ENCODE measurements around the gene CCNJ. TPM values are rescaled to one million over a fixed set of nuclear protein-coding genes. Genes with fewer than 3 reads are reported as not detected.

The CCNJ gene
- total RNA-seq, 1 experiment from 2014 or later = 36.8 TPM

DNA sequence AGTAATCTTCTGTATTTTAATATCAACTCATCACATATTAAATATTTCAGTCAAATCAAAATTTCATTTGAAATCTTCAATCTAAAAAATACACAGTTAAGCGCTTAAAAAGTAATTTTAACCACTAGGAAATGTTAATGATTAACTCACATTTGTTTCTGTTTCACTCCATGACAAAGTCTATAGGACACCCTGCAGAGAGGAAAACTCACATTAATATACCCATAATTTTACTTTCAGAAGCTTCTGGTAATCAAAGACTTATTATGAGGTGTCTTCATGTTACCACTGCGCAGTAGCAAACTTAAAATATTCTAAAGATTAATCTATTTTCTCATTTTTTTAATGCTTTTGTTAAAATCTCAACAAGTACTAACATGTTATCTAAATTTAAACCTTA is 45.7 kb downstream of the CCNJ start:
- H3K23me2 ChIP-seq (ENCODE audit: insufficient read length, low read depth, low read length, poor library complexity, severe bottlenecking) = no peaks in the 10 kb centered on the region
- H3K27ac ChIP-seq (ENCODE audit: insufficient read length, low read depth, low read length) = no peak overlapping the region
- no peak overlapping the region for H4K5ac ChIP-seq (ENCODE audit: insufficient read length, low read depth, low read length)
- H2BK120ac ChIP-seq (ENCODE audit: low read depth, low read length, poor library complexity, severe bottlenecking) = no peak overlapping the region
- no peak for DNase-seq
- no peak overlapping the region for H3K56ac ChIP-seq (ENCODE audit: insufficient read length, low read depth, low read length)
- H3K4me1 ChIP-seq (ENCODE audit: insufficient read depth, low read length) = no peaks in the 10 kb centered on the region
- TF ChIP-seq, protein P1, sequence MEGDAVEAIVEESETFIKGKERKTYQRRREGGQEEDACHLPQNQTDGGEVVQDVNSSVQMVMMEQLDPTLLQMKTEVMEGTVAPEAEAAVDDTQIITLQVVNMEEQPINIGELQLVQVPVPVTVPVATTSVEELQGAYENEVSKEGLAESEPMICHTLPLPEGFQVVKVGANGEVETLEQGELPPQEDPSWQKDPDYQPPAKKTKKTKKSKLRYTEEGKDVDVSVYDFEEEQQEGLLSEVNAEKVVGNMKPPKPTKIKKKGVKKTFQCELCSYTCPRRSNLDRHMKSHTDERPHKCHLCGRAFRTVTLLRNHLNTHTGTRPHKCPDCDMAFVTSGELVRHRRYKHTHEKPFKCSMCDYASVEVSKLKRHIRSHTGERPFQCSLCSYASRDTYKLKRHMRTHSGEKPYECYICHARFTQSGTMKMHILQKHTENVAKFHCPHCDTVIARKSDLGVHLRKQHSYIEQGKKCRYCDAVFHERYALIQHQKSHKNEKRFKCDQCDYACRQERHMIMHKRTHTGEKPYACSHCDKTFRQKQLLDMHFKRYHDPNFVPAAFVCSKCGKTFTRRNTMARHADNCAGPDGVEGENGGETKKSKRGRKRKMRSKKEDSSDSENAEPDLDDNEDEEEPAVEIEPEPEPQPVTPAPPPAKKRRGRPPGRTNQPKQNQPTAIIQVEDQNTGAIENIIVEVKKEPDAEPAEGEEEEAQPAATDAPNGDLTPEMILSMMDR (conservative IDR thresholded peaks at IDR 0.05) = no peak
- no peaks in the 10 kb centered on the region; the same call in 1 of the 2 replicates for H3K27me3 Mint-ChIP-seq (ENCODE audit: low read depth)
- no peak overlapping the region for H3T11ph ChIP-seq (ENCODE audit: low read length)
- no peaks in the 10 kb centered on the region for H3K9me3 ChIP-seq (ENCODE audit: control insufficient read depth, low read depth, low read length)
- no peak overlapping the region for H2BK20ac ChIP-seq (ENCODE audit: low read depth, low read length, poor library complexity, severe bottlenecking)
- no peaks in the 10 kb centered on the region for H3K79me1 ChIP-seq (ENCODE audit: insufficient read depth, low read depth, low read length, poor library complexity, severe bottlenecking)
- no peak overlapping the region for H3K9ac ChIP-seq (ENCODE audit: extremely low read depth, insufficient read length, low read length)
- H3K27me3 ChIP-seq (ENCODE audit: insufficient read depth, low read length) = no peaks in the 10 kb centered on the region; the same call in 1 of the 2 replicates
- no peaks in the 10 kb centered on the region for H3K79me2 ChIP-seq (ENCODE audit: insufficient read depth, low read length)
- H3K18ac ChIP-seq (ENCODE audit: insufficient read length, low read depth, low read length) = no peak overlapping the region
- no peak overlapping the region for H3K23ac ChIP-seq (ENCODE audit: insufficient read length, low read depth, low read length)
- H2AFZ ChIP-seq (ENCODE audit: low read length) = no peak overlapping the region
- no peaks in the 10 kb centered on the region for H3K9me3 Mint-ChIP-seq
- no peak overlapping the region for H2BK12ac ChIP-seq (ENCODE audit: insufficient read length, low read depth, low read length)
- no peak overlapping the region for H2BK15ac ChIP-seq (ENCODE audit: low read depth, low read length)
- WGBS (ENCODE audit: extremely low coverage, insufficient read length, low lambda C conversion rate) = no CpG with 5 or more reads among the region's 2 CpGs
- H2BK5ac ChIP-seq (ENCODE audit: insufficient read length, low read length) = no peak overlapping the region
- H3K4me3 Mint-ChIP-seq = no peak overlapping the region
- no peaks in the 10 kb centered on the region for H3K4me1 Mint-ChIP-seq
- H2AK5ac ChIP-seq (ENCODE audit: insufficient read length, low read length) = no peak overlapping the region
- H3K36me3 Mint-ChIP-seq (ENCODE audit: insufficient read depth in 1 of 3, low read depth in 3 of 3) = no peaks in the 10 kb centered on the region
- no peak overlapping the region for H4K8ac ChIP-seq (replicated peaks; ENCODE audit: insufficient read length, low read depth, low read length)
- H3K14ac ChIP-seq (ENCODE audit: insufficient read depth, low read length) = no peak overlapping the region
- peak overlapping the region; percentile 20 for H3K4me2 ChIP-seq (ENCODE audit: insufficient read depth, insufficient read length, low read length)
- H4K20me1 ChIP-seq (ENCODE audit: control insufficient read depth, insufficient read depth, insufficient read length) = no peaks in the 10 kb centered on the region
- no peak overlapping the region for H3K27ac Mint-ChIP-seq
- H4K91ac ChIP-seq (ENCODE audit: insufficient read length, low read depth, low read length) = no peak overlapping the region
- H3K4ac ChIP-seq (ENCODE audit: low read depth, low read length) = no peak overlapping the region

Data from H9 (cell line).